GM19099 (cell line): ENCODE data around the gene SDC3.

Experiments used
- POLR2A ChIP-seq: IDR thresholded peaks from 3 replicates; pipeline ENCODE4 v1.6.1; 2011; ENCODE audit warnings: low read depth; ENCODE audit not compliant: insufficient read length; ENCODE audit errors: extremely low read depth

Gene SDC3

GRCh38 chr1:30844631-30845030 is 63.9 kb downstream of the SDC3 start:
- no peak for TF ChIP-seq POLR2A

- no peak for TF ChIP-seq POLR2A
Observed at GRCh38 chr1:30842697-30843354, 65.7 kb downstream of the SDC3 start.

- no peak for TF ChIP-seq POLR2A
Observed at GRCh38 chr1:30840904-30841598, 67.5 kb downstream of the SDC3 start.

- TF ChIP-seq POLR2A: no peak
Observed at GRCh38 chr1:30839827-30840359, 68.7 kb downstream of the SDC3 start.

DNA sequence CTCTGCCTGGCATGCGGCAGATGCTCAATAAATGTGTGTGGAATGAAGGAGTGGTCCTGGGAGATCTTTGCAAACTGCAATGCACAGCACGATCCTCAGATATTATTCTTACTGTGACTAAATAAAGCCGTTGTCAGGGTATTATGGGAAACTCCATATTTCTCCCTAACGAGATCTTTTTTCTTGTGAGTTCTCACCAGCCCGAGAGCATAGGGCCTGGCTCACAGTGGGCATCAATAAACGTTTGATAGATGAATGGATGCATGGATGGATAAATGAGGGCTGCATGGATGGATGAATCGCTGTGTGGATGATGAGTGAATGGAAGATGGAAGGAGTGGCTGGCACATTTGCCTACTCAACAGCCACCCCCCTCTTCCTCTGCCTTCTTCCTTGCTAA is 69.6 kb downstream of the SDC3 start:
- TF ChIP-seq POLR2A: no peak

DNA sequence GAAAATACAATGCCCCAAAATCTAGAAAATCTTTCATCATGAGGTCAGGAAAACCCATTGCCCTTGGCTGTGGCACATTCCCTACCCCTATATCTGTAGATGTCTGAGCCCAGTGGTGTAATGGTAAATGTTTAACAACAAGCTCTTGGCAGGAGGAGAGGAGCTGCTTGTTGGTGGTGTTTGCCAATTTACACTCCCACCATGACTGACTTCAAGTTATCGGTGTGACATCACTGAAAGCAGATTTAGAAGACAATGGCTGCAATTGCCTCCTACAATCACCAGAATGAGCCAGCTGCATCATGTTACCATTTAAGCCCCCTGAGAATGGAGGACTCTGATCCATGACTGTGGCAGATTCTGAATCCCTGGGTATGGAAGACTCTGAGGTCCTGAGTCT is 70.9 kb downstream of the SDC3 start:
- TF ChIP-seq POLR2A: no peak

- no peak for TF ChIP-seq POLR2A
Observed at GRCh38 chr1:30834253-30834652, 74.3 kb downstream of the SDC3 start.

GRCh38 chr1:30830537-30830936 is 78.0 kb downstream of the SDC3 start:
- TF ChIP-seq POLR2A: no peak

DNA sequence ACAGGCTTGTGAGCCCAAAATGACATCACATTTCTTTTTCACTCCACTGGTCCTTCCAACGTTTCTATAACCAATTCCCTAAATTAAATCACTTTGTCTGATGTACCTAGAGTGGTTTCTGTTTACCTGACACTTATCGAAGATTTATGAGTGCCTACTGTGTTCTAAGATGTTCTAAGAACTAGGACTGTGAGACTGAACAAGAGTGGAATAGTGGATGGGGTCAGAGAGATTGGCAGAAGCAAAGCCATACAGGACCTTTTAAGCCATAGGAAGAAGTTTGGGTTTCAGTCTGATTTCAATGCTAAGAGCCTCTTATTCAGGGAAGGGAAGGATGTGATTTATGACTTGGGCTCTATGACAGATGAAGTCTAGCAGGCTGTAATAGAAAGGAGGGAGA is 78.7 kb downstream of the SDC3 start:
- TF ChIP-seq POLR2A: no peak

GRCh38 chr1:30824736-30825429 is 83.7 kb downstream of the SDC3 start:
- no peak for TF ChIP-seq POLR2A

DNA sequence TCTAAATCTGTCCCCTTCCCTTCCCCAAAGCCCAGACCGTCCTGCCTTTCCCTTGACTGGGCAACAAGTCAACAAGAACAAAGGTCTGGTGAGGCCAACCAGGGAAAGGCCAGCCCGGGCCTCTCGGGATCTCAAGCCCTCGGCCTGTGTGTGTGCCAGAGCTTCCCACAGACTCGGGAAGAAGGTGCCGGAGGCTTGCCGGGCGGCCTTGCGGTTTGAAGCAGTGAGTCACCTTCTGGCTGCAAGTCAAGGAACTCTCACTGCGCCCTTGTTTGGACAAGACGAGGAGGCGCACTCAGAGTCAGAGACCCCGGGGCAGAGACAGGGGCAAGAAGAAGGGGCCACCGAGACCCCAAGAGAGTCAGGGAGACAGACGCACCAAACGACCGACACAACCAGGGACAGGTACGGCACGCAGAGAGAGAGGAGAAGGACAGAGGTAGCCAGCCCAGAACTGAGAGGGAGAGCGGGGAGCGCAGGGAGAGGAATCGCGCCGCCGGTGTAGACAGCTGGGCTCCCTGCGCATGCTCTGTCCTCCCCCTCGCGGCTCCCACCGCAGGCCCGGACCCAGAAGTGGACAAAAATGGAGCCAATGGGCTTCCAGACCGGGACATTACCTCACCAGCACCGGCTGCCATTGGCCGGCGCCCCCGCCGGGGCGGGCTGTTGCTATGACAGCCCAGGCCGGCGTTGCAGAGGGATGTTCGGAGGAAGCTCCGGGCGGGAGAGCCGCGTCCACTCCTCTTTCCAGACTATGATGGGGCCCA is 84.4 kb downstream of the SDC3 start:
- TF ChIP-seq POLR2A: no peak

DNA sequence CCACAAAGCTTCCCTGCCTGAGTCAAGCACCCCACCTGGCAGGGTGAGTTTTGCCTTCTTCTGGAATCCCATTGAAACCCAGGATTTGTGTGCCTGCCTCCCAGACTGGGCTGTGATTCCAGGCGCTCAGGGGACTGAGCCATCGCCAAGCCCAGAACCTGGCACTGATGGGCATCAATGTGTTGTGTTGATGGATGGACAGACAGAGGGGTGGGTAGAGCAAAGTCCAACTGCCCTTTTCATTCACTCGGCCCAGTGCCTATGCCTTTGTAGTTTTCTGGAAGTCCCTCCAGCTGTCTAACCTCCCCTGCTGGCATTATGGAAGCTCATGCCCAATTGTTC is 85.0 kb downstream of the SDC3 start:
- no peak for TF ChIP-seq POLR2A

DNA sequence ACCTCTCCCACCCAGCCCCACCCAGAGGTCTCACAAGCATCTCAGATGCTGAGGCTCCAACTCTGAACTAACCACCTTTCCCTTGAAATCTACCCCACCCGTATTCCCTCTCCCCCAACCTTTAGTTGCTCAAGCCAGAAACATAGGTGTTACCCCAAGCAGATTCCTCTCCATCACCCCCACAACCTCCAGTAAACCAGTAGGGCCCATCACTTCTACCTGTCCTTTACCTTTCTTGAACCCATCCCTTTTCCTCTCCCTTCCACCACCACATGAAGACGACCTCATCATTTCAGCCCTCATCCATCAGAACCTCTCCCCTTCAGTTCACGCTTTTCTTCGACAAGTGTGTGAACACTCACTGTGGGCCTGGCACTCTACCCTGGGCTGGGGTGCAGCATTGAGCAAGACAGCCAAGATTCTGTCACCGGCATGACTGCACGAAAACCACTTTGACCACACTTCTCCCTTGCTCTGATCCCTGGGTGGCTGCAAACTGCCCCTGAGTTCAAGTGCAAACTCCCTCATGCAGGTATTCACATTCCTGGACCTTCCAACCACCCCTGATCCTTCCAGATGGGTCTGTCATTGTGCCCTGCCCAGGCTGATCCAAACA is 85.5 kb downstream of the SDC3 start:
- TF ChIP-seq POLR2A: no peak

DNA sequence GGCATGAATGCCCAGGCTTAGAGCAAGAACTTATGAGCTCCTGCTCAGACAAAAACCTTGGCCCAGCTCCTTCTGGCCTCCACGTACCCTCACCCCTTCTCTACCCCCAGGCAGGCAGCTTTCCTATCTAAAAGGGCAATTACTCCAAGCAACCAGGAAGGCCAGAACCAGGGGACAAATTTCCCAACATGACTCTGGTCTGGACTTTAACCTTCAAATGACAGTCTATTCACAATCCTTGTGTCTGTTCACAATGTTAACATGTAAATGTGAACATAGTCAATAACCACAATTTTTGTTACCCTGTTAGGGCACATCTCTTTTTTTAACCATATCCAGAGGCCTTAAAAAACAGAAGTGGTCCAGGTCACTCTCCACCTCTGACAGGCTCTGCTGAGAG is 86.6 kb downstream of the SDC3 start:
- TF ChIP-seq POLR2A: no peak

DNA sequence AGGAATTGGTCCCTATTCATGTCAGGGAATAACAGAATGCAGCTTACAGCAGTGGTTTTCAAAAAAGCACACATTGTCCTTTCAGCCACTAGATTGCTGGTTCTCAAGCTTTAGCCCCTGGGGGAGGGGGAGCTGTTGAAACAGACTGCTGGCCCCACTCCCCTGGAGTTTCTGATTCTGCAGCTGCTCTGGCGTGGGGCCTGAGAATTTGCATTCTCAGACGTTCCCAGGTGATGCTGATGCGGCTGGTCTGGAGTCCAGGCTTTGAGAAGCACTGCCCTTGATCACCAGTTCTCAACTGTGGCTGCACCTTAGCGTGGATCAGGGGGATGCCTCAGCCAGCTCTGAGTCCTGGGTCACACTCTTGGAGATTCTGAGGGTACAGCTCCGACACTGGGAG is 88.3 kb downstream of the SDC3 start:
- TF ChIP-seq POLR2A: no peak
